ENCODE results near the gene CCDC74B.
"Not testable (repeated sequence)": the region's sequence is repeated elsewhere in the genome, so short reads cannot be mapped to it uniquely, and the experiment has no call there.

The CCDC74B gene

DNA sequence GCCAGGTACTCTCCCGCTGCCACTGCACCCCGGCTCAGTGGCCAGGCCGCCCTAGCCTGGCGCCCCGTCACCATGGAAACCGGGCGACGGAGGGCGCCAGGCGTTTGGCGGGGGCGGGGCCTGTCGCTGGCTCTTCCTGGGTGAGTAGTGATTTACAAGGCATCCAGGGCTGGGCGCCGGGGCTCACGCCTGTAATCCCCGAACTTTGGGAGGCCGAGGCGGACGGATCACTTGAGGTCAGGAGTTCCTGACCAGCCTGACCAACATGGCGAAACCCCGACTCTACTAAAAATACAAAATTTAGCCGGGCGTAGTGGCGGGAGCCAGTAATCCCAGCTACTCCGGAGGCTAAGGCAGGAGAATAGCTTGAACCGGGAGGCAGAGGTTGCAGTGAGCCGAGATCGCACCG is at the start of gene CCDC74B:
CCDC74B (minus strand) TSS at position 107 of the 409 bp plus-strand sequence. CDS start 116 bp downstream, outside the sequence.
- not testable (repeated sequence) for H3K27ac ChIP-seq (ENCODE audit: low read depth, low read length); H3K4me3 ChIP-seq (ENCODE audit: insufficient read depth, low read length, poor library complexity, severe bottlenecking); H3F3A ChIP-seq (ENCODE audit: insufficient read depth); H3K79me2 ChIP-seq (ENCODE audit: insufficient read depth, low read length); H3K9me3 ChIP-seq (ENCODE audit: insufficient read depth, low read length); H3K9me2 ChIP-seq (replicated peaks; ENCODE audit: insufficient read depth, low read length); H3K27me3 ChIP-seq (ENCODE audit: low read length); H3K36me3 ChIP-seq (ENCODE audit: low read length); H4K20me1 ChIP-seq (ENCODE audit: low read depth, low read length)
- Histone ChIP-seq H3K9ac (ENCODE audit: low read length) (peak within 1 kb of the TSS; percentile 40), H2AFZ (ENCODE audit: low read depth, low read length, severe bottlenecking) (peak within 1 kb of the TSS; percentile 54), H3K4me2 (ENCODE audit: low read depth, low read length, poor library complexity, severe bottlenecking) (peak within 1 kb of the TSS; percentile 48)

- H3K27me3 ChIP-seq (ENCODE audit: low read length); H3F3A ChIP-seq (ENCODE audit: insufficient read depth); H3K36me3 ChIP-seq (ENCODE audit: low read length); H3K9me2 ChIP-seq (replicated peaks; ENCODE audit: insufficient read depth, low read length); H3K4me3 ChIP-seq (ENCODE audit: insufficient read depth, low read length, poor library complexity, severe bottlenecking); H3K4me2 ChIP-seq (ENCODE audit: low read depth, low read length, poor library complexity, severe bottlenecking); H2AFZ ChIP-seq (ENCODE audit: low read depth, low read length, severe bottlenecking); H3K27ac ChIP-seq (ENCODE audit: low read depth, low read length); H3K79me2 ChIP-seq (ENCODE audit: insufficient read depth, low read length); H3K9me3 ChIP-seq (ENCODE audit: insufficient read depth, low read length); H4K20me1 ChIP-seq (ENCODE audit: low read depth, low read length); H3K9ac ChIP-seq (ENCODE audit: low read length): not testable (repeated sequence)
Observed at GRCh38 chr2:130193824-130194223, 48.9 kb upstream of the CCDC74B start.

- H3K36me3 ChIP-seq (ENCODE audit: low read length); H4K20me1 ChIP-seq (ENCODE audit: low read depth, low read length); H2AFZ ChIP-seq (ENCODE audit: low read depth, low read length, severe bottlenecking); H3F3A ChIP-seq (ENCODE audit: insufficient read depth); H3K9me2 ChIP-seq (replicated peaks; ENCODE audit: insufficient read depth, low read length); H3K27me3 ChIP-seq (ENCODE audit: low read length); H3K9me3 ChIP-seq (ENCODE audit: insufficient read depth, low read length); H3K4me3 ChIP-seq (ENCODE audit: insufficient read depth, low read length, poor library complexity, severe bottlenecking); H3K79me2 ChIP-seq (ENCODE audit: insufficient read depth, low read length); H3K4me2 ChIP-seq (ENCODE audit: low read depth, low read length, poor library complexity, severe bottlenecking); H3K9ac ChIP-seq (ENCODE audit: low read length); H3K27ac ChIP-seq (ENCODE audit: low read depth, low read length): not testable (repeated sequence)
Observed at GRCh38 chr2:130192451-130192850, 47.5 kb upstream of the CCDC74B start.

GRCh38 chr2:130191319-130191718 is 46.4 kb upstream of the CCDC74B start:
- H3K9ac ChIP-seq (ENCODE audit: low read length); H3K9me2 ChIP-seq (replicated peaks; ENCODE audit: insufficient read depth, low read length); H4K20me1 ChIP-seq (ENCODE audit: low read depth, low read length); H3K36me3 ChIP-seq (ENCODE audit: low read length); H3K4me3 ChIP-seq (ENCODE audit: insufficient read depth, low read length, poor library complexity, severe bottlenecking); H3K9me3 ChIP-seq (ENCODE audit: insufficient read depth, low read length); H3K27me3 ChIP-seq (ENCODE audit: low read length); H3K4me2 ChIP-seq (ENCODE audit: low read depth, low read length, poor library complexity, severe bottlenecking); H3K27ac ChIP-seq (ENCODE audit: low read depth, low read length); H2AFZ ChIP-seq (ENCODE audit: low read depth, low read length, severe bottlenecking); H3K79me2 ChIP-seq (ENCODE audit: insufficient read depth, low read length); H3F3A ChIP-seq (ENCODE audit: insufficient read depth): not testable (repeated sequence)

- no peak overlapping the region for H3K4me2 ChIP-seq (ENCODE audit: low read depth, low read length, poor library complexity, severe bottlenecking)
- H2AFZ ChIP-seq (ENCODE audit: low read depth, low read length, severe bottlenecking): no peak overlapping the region
- H3F3A ChIP-seq (ENCODE audit: insufficient read depth): no peaks in the 10 kb centered on the region
- H3K4me3 ChIP-seq (ENCODE audit: insufficient read depth, low read length, poor library complexity, severe bottlenecking): no peak overlapping the region
- no peaks in the 10 kb centered on the region for H3K27me3 ChIP-seq (ENCODE audit: low read length)
- no peaks in the 10 kb centered on the region for H3K36me3 ChIP-seq (ENCODE audit: low read length)
- H3K9me2 ChIP-seq (replicated peaks; ENCODE audit: insufficient read depth, low read length): no peaks in the 10 kb centered on the region
- TF ChIP-seq, protein P1, sequence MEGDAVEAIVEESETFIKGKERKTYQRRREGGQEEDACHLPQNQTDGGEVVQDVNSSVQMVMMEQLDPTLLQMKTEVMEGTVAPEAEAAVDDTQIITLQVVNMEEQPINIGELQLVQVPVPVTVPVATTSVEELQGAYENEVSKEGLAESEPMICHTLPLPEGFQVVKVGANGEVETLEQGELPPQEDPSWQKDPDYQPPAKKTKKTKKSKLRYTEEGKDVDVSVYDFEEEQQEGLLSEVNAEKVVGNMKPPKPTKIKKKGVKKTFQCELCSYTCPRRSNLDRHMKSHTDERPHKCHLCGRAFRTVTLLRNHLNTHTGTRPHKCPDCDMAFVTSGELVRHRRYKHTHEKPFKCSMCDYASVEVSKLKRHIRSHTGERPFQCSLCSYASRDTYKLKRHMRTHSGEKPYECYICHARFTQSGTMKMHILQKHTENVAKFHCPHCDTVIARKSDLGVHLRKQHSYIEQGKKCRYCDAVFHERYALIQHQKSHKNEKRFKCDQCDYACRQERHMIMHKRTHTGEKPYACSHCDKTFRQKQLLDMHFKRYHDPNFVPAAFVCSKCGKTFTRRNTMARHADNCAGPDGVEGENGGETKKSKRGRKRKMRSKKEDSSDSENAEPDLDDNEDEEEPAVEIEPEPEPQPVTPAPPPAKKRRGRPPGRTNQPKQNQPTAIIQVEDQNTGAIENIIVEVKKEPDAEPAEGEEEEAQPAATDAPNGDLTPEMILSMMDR (IDR thresholded peaks at IDR 0.05; ENCODE audit: insufficient read depth, low read length, poor library complexity, severe bottlenecking): no peak
- no peak for TF ChIP-seq EZH2phosphoT487 (conservative IDR thresholded peaks at IDR 0.05; ENCODE audit: low read length)
- no peaks in the 10 kb centered on the region for H4K20me1 ChIP-seq (ENCODE audit: low read depth, low read length)
- H3K9ac ChIP-seq (ENCODE audit: low read length): no peak overlapping the region
- no peaks in the 10 kb centered on the region for H3K9me3 ChIP-seq (ENCODE audit: insufficient read depth, low read length)
- no peak overlapping the region for H3K27ac ChIP-seq (ENCODE audit: low read depth, low read length)
- H3K79me2 ChIP-seq (ENCODE audit: insufficient read depth, low read length): no peaks in the 10 kb centered on the region
Observed at GRCh38 chr2:130190237-130190636, 45.3 kb upstream of the CCDC74B start.

DNA sequence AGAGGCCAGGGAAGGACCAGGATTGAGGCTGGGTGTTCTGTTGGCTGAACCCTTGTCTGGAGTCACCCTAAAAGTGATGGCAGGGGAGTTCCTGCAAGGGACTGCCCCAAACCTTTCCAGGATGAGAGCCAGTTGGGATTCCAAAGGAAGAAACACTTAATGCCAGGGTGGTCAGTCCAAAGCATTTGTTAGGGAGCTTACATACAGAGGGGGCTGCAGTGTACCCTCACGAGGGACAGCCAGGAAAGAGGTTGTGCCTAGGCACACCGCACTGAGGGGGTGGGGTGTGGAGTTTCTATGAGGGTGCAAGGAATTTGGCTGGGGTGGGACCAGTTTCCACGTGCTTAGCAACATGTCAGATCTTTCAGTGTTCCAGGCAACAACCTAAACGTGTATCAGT is 44.0 kb upstream of the CCDC74B start:
- not testable (repeated sequence) for H3F3A ChIP-seq (ENCODE audit: insufficient read depth); H4K20me1 ChIP-seq (ENCODE audit: low read depth, low read length); H3K27ac ChIP-seq (ENCODE audit: low read depth, low read length); H3K9ac ChIP-seq (ENCODE audit: low read length); H3K4me3 ChIP-seq (ENCODE audit: insufficient read depth, low read length, poor library complexity, severe bottlenecking); H3K79me2 ChIP-seq (ENCODE audit: insufficient read depth, low read length); H3K9me2 ChIP-seq (replicated peaks; ENCODE audit: insufficient read depth, low read length); H3K36me3 ChIP-seq (ENCODE audit: low read length); H3K4me2 ChIP-seq (ENCODE audit: low read depth, low read length, poor library complexity, severe bottlenecking); H3K27me3 ChIP-seq (ENCODE audit: low read length); H2AFZ ChIP-seq (ENCODE audit: low read depth, low read length, severe bottlenecking); H3K9me3 ChIP-seq (ENCODE audit: insufficient read depth, low read length)

DNA sequence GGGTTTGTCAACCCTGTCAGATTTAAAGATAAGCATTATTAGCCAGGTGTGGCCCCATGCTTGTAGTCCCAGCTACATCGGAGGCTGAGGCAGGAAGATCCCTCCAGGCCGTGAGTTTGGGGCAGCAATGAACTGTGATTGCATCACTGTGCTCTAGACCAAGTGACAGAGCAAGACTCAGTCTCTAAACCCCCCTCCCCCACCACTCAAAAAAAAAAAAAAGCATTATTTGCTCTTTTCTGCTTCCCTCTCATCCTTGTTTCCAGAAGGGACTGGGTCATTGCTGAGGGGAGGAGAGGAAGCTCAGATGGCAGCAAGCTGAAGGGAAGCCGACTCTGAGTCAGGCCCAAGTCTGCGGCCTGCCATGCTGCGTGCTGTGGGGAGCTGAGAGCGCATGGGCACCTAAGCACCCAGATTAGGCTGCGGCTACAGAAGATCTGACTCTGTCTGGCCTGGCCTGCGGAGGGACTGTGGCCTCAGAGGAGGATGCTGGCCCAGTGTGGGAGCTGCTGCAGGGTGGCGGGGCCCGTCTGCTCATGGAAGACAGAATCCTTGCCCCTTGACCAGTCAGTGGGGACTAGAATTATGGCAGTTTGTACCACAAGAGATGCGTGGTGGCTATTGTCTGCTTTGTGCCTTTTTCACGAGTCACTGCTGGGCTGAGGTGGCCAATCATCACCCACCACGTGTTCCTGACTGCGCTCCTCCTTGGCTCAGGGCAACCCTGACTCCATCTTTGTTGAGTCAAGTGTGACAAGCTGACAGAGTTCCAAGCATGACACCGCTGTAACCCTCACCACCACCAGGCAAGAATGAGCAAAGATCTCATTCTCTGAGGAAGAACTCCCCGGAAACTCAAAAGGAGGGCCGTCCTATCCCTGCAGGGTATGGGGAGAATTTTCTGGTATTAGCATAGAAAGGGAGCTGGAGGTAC is 43.2 kb upstream of the CCDC74B start:
- H3K27me3 ChIP-seq (ENCODE audit: low read length); H3K27ac ChIP-seq (ENCODE audit: low read depth, low read length); H3K9me3 ChIP-seq (ENCODE audit: insufficient read depth, low read length); H3K4me2 ChIP-seq (ENCODE audit: low read depth, low read length, poor library complexity, severe bottlenecking); H3K36me3 ChIP-seq (ENCODE audit: low read length); H3K4me3 ChIP-seq (ENCODE audit: insufficient read depth, low read length, poor library complexity, severe bottlenecking); H3K9me2 ChIP-seq (replicated peaks; ENCODE audit: insufficient read depth, low read length); H3K9ac ChIP-seq (ENCODE audit: low read length); H3F3A ChIP-seq (ENCODE audit: insufficient read depth); H4K20me1 ChIP-seq (ENCODE audit: low read depth, low read length); H2AFZ ChIP-seq (ENCODE audit: low read depth, low read length, severe bottlenecking): not testable (repeated sequence)
- peaks cover 17% of the 10 kb centered on the region for H3K79me2 ChIP-seq (ENCODE audit: insufficient read depth, low read length)
